GM23338 (cell line): ENCODE data around the gene SHB. TPM values are rescaled to one million over a fixed set of nuclear protein-coding genes. Genes with fewer than 3 reads are reported as not detected.

ENCODE experiments used
- ATAC-seq: fragments of 200-7000 bp; cut with Tn5 transposase; 3 replicates; pipeline ENCODE4 v1.9.1; 2020
- DNase-seq: peaks from one replicate; pipeline ENCODE4 v3.0.0-alpha.2; 2015; ENCODE audit warnings: low spot score
- H2AFZ ChIP-seq: fragments of 200-600 bp; sonication (generic); 2 replicates; pipeline ENCODE4 v1.8.0; 2016; ENCODE audit warnings: antibody characterized with exemption, mild to moderate bottlenecking, moderate library complexity
- H3F3A ChIP-seq: fragments of 200-600 bp; sonication (generic); replicated peaks from 2 replicates; pipeline ENCODE4 v1.8.0; 2017; ENCODE audit warnings: antibody characterized with exemption, mixed run types, low read depth
- H3K27ac ChIP-seq: fragments of 200-600 bp; sonication (generic); 2 replicates; pipeline ENCODE4 v1.6.1; 2016; ENCODE audit warnings: low read depth
- H3K27me3 ChIP-seq: fragments of 200-600 bp; sonication (generic); 2 replicates; pipeline ENCODE4 v1.8.0; 2016; ENCODE audit warnings: mild to moderate bottlenecking, mixed run types, moderate library complexity; ENCODE audit not compliant: insufficient read depth
- H3K36me3 ChIP-seq: fragments of 200-600 bp; sonication (generic); 2 replicates; pipeline ENCODE4 v1.8.0; 2016; ENCODE audit warnings: mild to moderate bottlenecking; ENCODE audit not compliant: insufficient read depth
- H3K4me1 ChIP-seq: fragments of 200-600 bp; sonication (generic); 2 replicates; pipeline ENCODE4 v1.8.0; 2016; ENCODE audit warnings: mild to moderate bottlenecking, moderate library complexity; ENCODE audit not compliant: insufficient read depth
- H3K4me2 ChIP-seq: fragments of 200-600 bp; sonication (generic); 2 replicates; pipeline ENCODE4 v1.7.1; 2017; ENCODE audit warnings: mixed run types
- H3K4me3 ChIP-seq: fragments of 200-600 bp; sonication (generic); 2 replicates; pipeline ENCODE4 v1.6.1; 2016; ENCODE audit warnings: mixed run types
- H3K79me2 ChIP-seq: fragments of 200-600 bp; sonication (generic); replicated peaks from 2 replicates; pipeline ENCODE4 v1.8.0; 2017; ENCODE audit warnings: mild to moderate bottlenecking; ENCODE audit not compliant: insufficient read depth
- H3K9me2 ChIP-seq: fragments of 200-600 bp; sonication (generic); 2 replicates; pipeline ENCODE4 v1.8.0; 2017; ENCODE audit not compliant: insufficient read depth
- H4K20me1 ChIP-seq: fragments of 200-600 bp; sonication (generic); replicated peaks from 2 replicates; pipeline ENCODE4 v1.8.0; 2017; ENCODE audit warnings: mild to moderate bottlenecking; ENCODE audit not compliant: insufficient read depth
- H3K27ac Mint-ChIP-seq: 2 replicates; pipeline ENCODE4 v1.8.0; 2020; ENCODE audit warnings: inconsistent platforms, mild to moderate bottlenecking, moderate library complexity, mixed read lengths
- H3K27me3 Mint-ChIP-seq: 3 replicates; pipeline ENCODE4 v1.8.0; 2022; ENCODE audit warnings: low read depth, mild to moderate bottlenecking, moderate library complexity, mixed read lengths, inconsistent platforms; ENCODE audit not compliant: insufficient read depth, poor library complexity
- H3K36me3 Mint-ChIP-seq: 3 replicates; pipeline ENCODE4 v1.8.0; 2021; ENCODE audit warnings: low read depth, mild to moderate bottlenecking, inconsistent platforms, moderate library complexity, mixed read lengths
- H3K4me1 Mint-ChIP-seq: 3 replicates; pipeline ENCODE4 v1.8.0; 2020; ENCODE audit warnings: mild to moderate bottlenecking, inconsistent platforms, mixed read lengths
- H3K4me3 Mint-ChIP-seq: 3 replicates; pipeline ENCODE4 v1.8.0; 2021; ENCODE audit warnings: moderate library complexity, mild to moderate bottlenecking, inconsistent platforms, mixed read lengths
- H3K9me3 Mint-ChIP-seq: 3 replicates; pipeline ENCODE4 v1.8.0; 2020; ENCODE audit warnings: moderate library complexity, mild to moderate bottlenecking, inconsistent platforms, mixed read lengths
- CREB1 ChIP-seq: fragments of 250-450 bp; sonication (Bioruptor Pico); IDR thresholded peaks from 2 replicates; pipeline ENCODE4 v1.5.0; 2020; ENCODE audit warnings: low read depth, mild to moderate bottlenecking, moderate library complexity
- CTCF ChIP-seq, 2 experiments: fragments of 200-600 bp in 1 of 2; sonication (generic) in 1 of 2; conservative IDR thresholded peaks; 2 replicates each; pipeline versions ENCODE4 v1.5.1 to v1.6.1; 2016 to 2017; ENCODE audit warnings: antibody characterized with exemption in 2 of 2, low read depth in 2 of 2, mild to moderate bottlenecking in 2 of 2, moderate library complexity in 1 of 2
- ETS1 ChIP-seq: IDR thresholded peaks from 2 replicates; pipeline ENCODE4 v1.6.1; 2016; ENCODE audit warnings: antibody characterized with exemption
- EZH2 ChIP-seq: fragments of 200-600 bp; sonication (generic); IDR thresholded peaks from one replicate; pipeline ENCODE4 v1.8.0; 2017; ENCODE audit warnings: antibody characterized with exemption, mild to moderate bottlenecking, low read depth; ENCODE audit not compliant: unreplicated experiment
- EZH2phosphoT487 ChIP-seq: fragments of 200-600 bp; sonication (generic); IDR thresholded peaks from one replicate; pipeline ENCODE4 v1.8.1; 2018; ENCODE audit warnings: antibody characterized with exemption; ENCODE audit not compliant: unreplicated experiment
- JUNB ChIP-seq: IDR thresholded peaks from one replicate; pipeline ENCODE4 v1.6.1; 2016; ENCODE audit warnings: antibody characterized with exemption; ENCODE audit not compliant: unreplicated experiment
- NANOG ChIP-seq: IDR thresholded peaks from 2 replicates; pipeline ENCODE4 v1.6.1; 2016; ENCODE audit warnings: antibody characterized with exemption, borderline replicate concordance
- POLR2AphosphoS5 ChIP-seq: IDR thresholded peaks from 2 replicates; pipeline ENCODE4 v1.6.1; 2016; ENCODE audit warnings: antibody characterized with exemption, low read depth
- REST ChIP-seq: IDR thresholded peaks from one replicate; pipeline ENCODE4 v1.6.1; 2018; ENCODE audit warnings: antibody characterized with exemption; ENCODE audit not compliant: unreplicated experiment
- STAT1 ChIP-seq: IDR thresholded peaks from one replicate; pipeline ENCODE4 v1.6.1; 2016; ENCODE audit warnings: antibody characterized with exemption; ENCODE audit not compliant: unreplicated experiment
- ZNF114 ChIP-seq: fragments of 250-450 bp; sonication (Bioruptor Pico); IDR thresholded peaks from 2 replicates; pipeline ENCODE4 v1.5.0; 2020; ENCODE audit warnings: mild to moderate bottlenecking, moderate library complexity
- ZNF331 ChIP-seq: fragments of 250-450 bp; sonication (Bioruptor Pico); IDR thresholded peaks from 2 replicates; pipeline ENCODE4 v1.5.0; 2020; ENCODE audit warnings: low read depth, mild to moderate bottlenecking, moderate library complexity
- ZNF462 ChIP-seq: fragments of 250-450 bp; sonication (Bioruptor Pico); IDR thresholded peaks from 2 replicates; pipeline ENCODE4 v1.5.0; 2020; ENCODE audit warnings: mild to moderate bottlenecking, moderate library complexity
- polyA plus RNA-seq: library from polyadenylated mRNA; unstranded; fragments of >200 nt; fragmentation: Nextera tagmentation; extraction: Ambion mirVana; gene quantifications from 2 replicates; pipeline ENCODE4 v1.2.1, GENCODE V29; 2016
- total RNA-seq: library from RNA; depleted of rRNA; stranded (reverse); fragments of >200 nt; shearing (Covaris generic); gene quantifications from 2 replicates; pipeline ENCODE4 v1.2.3, GENCODE V29; 2014

The SHB gene
- total and polyA plus RNA-seq, 2 experiments from 2014 or later: 1.5 to 14.0 TPM

GRCh38 chr9:37910271-37910670, 158.8 kb downstream of the SHB start:
- Mint-ChIP-seq H3K27ac (no peak overlapping the region), H3K4me1 (peaks cover 6% of the 10 kb centered on the region; the same call in 2 of the 3 replicates), H3K4me3 (no peak overlapping the region), H3K27me3 (peaks cover 9% of the 10 kb centered on the region), H3K36me3 (no peaks in the 10 kb centered on the region), H3K9me3 (no peaks in the 10 kb centered on the region)
- Histone ChIP-seq H3K27ac (no peak overlapping the region), H3K9me2 (no peaks in the 10 kb centered on the region), H3K79me2 (no peaks in the 10 kb centered on the region), H3F3A (no peaks in the 10 kb centered on the region), H3K4me1 (peaks cover 4% of the 10 kb centered on the region), H3K36me3 (no peaks in the 10 kb centered on the region), H3K27me3 (0 out of 2 replicates have a peak, but pooled peaks cover 7% of the 10 kb centered on the region), H3K4me3 (no peak overlapping the region), H2AFZ (no peak overlapping the region), H3K4me2 (no peak overlapping the region), H4K20me1 (no peaks in the 10 kb centered on the region)
- DNase-seq (no peak), ATAC-seq (no peak)
- no peak for TF ChIP-seq POLR2AphosphoS5
- no peak for TF ChIP-seq ZNF114 (CRISPR knock-in tag)
- no peak for TF ChIP-seq NANOG
- TF ChIP-seq STAT1: no peak
- TF ChIP-seq CREB1 (CRISPR knock-in tag): no peak
- no peak for TF ChIP-seq ZNF462 (CRISPR knock-in tag)
- no peak for TF ChIP-seq CTCF (conservative IDR thresholded peaks at IDR 0.05; ENCODE audit: low read depth in 2 of 2)
- TF ChIP-seq JUNB: no peak
- TF ChIP-seq EZH2: no peak
- no peak for TF ChIP-seq ETS1
- TF ChIP-seq ZNF331: no peak
- no peak for TF ChIP-seq REST
- TF ChIP-seq EZH2phosphoT487: no peak
